RWPE1 (cell line): ENCODE results near the gene BLID.
A peak's percentile ranks its signal among the peaks of the same experiment; 100 is the strongest.

ENCODE experiments used
- CTCF ChIA-PET: fragments of 350-600 bp; sonication (Branson Sonifier 250); formaldehyde crosslinking; extraction: SDS; loops from one replicate; lab custom pipeline; 2021; lab: Yijun Ruan, JAX
- POLR2A ChIA-PET: fragments of 400-600 bp; formaldehyde crosslinking; extraction: SDS; loops from one replicate; lab custom pipeline; 2020; ENCODE audit warnings: antibody characterized with exemption; ENCODE audit not compliant: low non-redundant PET; lab: Yijun Ruan, JAX
- DNase-seq: peaks from one replicate; pipeline ENCODE4 v3.0.0; 2012; ENCODE audit warnings: low spot score
- H3K27ac ChIP-seq: fragments of 450-650 bp; 2 replicates; pipeline ENCODE4 v1.5.1; 2017
- TF ChIP-seq, protein P1 (sequence below): fragments of 450-650 bp; conservative IDR thresholded peaks from 2 replicates; pipeline ENCODE4 v1.5.1; 2017; ENCODE audit warnings: low read depth, mild to moderate bottlenecking

BLID gene

GRCh38 chr11:122108828-122109227 is 7.2 kb downstream of the BLID start:
- DNase-seq = no peak
- H3K27ac ChIP-seq = no peak overlapping the region
- TF ChIP-seq, protein P1, sequence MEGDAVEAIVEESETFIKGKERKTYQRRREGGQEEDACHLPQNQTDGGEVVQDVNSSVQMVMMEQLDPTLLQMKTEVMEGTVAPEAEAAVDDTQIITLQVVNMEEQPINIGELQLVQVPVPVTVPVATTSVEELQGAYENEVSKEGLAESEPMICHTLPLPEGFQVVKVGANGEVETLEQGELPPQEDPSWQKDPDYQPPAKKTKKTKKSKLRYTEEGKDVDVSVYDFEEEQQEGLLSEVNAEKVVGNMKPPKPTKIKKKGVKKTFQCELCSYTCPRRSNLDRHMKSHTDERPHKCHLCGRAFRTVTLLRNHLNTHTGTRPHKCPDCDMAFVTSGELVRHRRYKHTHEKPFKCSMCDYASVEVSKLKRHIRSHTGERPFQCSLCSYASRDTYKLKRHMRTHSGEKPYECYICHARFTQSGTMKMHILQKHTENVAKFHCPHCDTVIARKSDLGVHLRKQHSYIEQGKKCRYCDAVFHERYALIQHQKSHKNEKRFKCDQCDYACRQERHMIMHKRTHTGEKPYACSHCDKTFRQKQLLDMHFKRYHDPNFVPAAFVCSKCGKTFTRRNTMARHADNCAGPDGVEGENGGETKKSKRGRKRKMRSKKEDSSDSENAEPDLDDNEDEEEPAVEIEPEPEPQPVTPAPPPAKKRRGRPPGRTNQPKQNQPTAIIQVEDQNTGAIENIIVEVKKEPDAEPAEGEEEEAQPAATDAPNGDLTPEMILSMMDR = no peak
- CTCF ChIA-PET = interaction anchor here (0.6 kb wide), 1 partner anchor 343 kb away, joined by 3 read pairs; no protein-coding TSS in a partner anchor
- POLR2A ChIA-PET = no interaction called here

DNA sequence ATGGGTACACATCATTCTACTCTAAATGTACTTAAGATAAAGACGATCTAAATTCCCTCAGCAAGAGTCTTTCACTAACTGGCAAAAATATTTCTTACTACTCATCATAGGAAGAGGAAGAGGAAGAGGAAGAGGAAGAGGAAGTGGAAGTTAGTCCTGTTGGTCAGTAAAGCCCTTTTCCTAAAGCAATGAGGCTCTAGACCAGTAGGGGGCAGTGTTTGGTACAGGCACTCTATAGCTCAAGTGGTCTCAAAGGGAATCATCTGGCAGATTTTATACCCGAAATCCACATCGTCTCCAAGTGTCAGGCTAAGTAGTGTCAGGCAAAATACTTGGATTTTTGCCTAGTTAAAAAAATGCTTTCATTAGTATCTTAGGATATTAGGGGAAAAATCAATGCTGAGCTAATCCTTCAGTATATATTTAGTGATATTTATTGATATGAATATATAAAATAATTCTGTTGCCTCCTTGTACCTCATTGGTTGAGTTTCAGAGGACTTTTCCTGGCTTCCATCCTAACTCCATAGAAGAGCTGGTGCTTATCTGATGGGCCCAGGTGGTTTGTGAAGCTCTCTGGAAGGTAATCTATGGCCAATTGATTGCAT is 7.7 kb downstream of the BLID start:
- ChIA-PET POLR2A (no interaction called here), CTCF (interaction anchor here (0.6 kb wide), 2 partner anchors 344 to 560 kb away, joined by 3 read pairs; no protein-coding TSS in a partner anchor)
- no peak overlapping the region for H3K27ac ChIP-seq
- DNase-seq = no peak
- TF ChIP-seq, protein P1 = peak; percentile 22; the same call in 1 of the 2 replicates

DNA sequence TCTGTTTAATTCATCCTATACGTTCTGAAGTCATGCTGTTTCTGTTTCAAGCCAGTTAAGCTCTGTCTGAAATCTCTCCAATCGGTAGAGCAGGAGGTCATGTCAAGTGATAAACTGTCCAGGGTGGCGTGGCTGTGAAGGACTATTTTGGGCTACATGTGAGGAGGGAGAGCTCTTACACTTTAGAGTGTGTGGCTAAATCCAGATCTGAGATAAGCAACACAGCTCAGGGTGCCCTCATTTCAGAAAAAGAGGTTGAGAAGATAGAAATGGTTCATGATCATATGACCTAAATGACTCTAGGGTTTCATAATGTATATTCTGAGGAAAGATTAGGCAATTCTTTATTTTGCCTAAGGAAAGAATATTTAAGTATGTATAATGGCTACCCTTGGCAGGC is 8.4 kb downstream of the BLID start:
- no peak overlapping the region for H3K27ac ChIP-seq
- DNase-seq = no peak
- TF ChIP-seq, protein P1 = no peak
- POLR2A ChIA-PET = no interaction called here
- CTCF ChIA-PET = interaction anchor here (0.6 kb wide), 1 partner anchor 559 kb away, joined by 3 read pairs; no protein-coding TSS in a partner anchor

DNA sequence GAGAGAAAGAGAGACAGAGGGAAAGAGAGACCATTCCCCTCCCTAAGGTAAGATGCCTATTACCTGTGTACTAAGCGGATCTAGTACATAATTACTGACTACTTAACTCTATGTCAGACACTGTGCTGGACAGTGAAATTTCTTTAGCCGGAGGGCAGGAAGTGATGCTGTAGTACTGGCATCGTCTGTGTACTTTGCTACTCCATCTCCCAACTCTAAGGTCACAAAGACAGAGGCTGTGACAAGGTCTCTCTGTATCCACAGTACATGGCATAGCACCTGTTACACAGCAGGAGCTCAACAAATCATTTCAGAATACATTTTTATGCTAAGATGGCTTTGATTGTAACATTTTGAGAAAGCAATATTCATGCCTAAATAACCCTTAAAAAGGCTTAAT is 9.0 kb downstream of the BLID start:
- no peak for DNase-seq
- TF ChIP-seq, protein P1 = no peak
- ChIA-PET POLR2A (no interaction called here), CTCF (no interaction called here)
- H3K27ac ChIP-seq = no peak overlapping the region

- TF ChIP-seq, protein P1 = no peak
- no peak for DNase-seq
- H3K27ac ChIP-seq = peak overlapping the region; percentile 63
- CTCF ChIA-PET = no interaction called here
- POLR2A ChIA-PET = no interaction called here
These were observed 10.8 kb downstream of the BLID start for GRCh38 chr11:122105044-122105758.

DNA sequence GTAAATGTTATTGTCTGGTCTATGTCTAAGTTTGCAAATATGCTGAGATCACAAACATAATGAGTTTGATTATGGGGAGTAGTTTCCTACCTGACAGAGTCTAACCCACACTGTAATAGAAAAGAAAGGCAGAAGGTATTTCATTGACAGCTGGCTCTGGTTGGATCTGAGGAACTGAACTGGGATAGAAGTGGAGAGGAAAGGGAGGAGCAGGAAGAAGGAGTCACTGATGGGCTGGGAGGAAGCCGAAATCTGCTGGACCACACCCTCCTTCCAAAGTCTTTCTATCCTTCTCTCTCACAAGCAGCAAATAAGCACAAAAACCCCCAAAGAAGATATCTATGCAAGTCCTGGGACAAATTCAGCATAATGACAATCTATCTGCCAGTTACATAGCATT is 11.7 kb downstream of the BLID start:
- ChIA-PET CTCF (no interaction called here), POLR2A (no interaction called here)

More for the DNA sequence above, 11.7 kb downstream of the BLID start:
- H3K27ac ChIP-seq = no peak overlapping the region
- TF ChIP-seq, protein P1 = no peak
- DNase-seq = no peak
